GM12874 (cell line): ENCODE data around the gene RHOJ.

Source experiments
- TF ChIP-seq, protein P1 (sequence below): IDR thresholded peaks from 2 replicates; pipeline ENCODE4 v1.5.1; 2011; ENCODE audit warnings: low read depth, mild to moderate bottlenecking, control low read depth, low read length, moderate library complexity; ENCODE audit not compliant: insufficient read depth

Gene RHOJ

DNA sequence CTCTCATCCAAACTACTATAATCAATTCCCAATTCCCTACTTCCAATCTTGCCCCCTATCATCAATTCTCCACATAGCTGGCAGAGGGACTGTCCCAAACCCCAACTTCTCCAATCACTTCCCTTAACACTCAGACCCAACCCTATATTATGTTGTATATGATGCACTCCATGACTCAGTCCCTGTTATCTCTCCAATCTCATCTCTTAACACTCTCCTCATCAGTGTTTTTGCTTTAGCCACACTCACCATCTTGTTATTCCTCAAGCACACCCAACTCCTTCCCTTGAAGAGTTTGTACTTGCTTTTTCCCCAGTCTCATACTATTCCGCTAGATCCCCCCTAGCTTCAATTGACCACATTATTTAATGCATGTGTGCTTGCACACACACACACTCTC is 4.9 kb downstream of the RHOJ start:
- TF ChIP-seq, protein P1, sequence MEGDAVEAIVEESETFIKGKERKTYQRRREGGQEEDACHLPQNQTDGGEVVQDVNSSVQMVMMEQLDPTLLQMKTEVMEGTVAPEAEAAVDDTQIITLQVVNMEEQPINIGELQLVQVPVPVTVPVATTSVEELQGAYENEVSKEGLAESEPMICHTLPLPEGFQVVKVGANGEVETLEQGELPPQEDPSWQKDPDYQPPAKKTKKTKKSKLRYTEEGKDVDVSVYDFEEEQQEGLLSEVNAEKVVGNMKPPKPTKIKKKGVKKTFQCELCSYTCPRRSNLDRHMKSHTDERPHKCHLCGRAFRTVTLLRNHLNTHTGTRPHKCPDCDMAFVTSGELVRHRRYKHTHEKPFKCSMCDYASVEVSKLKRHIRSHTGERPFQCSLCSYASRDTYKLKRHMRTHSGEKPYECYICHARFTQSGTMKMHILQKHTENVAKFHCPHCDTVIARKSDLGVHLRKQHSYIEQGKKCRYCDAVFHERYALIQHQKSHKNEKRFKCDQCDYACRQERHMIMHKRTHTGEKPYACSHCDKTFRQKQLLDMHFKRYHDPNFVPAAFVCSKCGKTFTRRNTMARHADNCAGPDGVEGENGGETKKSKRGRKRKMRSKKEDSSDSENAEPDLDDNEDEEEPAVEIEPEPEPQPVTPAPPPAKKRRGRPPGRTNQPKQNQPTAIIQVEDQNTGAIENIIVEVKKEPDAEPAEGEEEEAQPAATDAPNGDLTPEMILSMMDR = no peak

GRCh38 chr14:63210812-63211211 is 6.6 kb downstream of the RHOJ start:
- TF ChIP-seq, protein P1 = no peak

GRCh38 chr14:63212209-63212608 is 8.0 kb downstream of the RHOJ start:
- TF ChIP-seq, protein P1 = no peak

- TF ChIP-seq, protein P1 = no peak
These were observed 8.7 kb downstream of the RHOJ start for GRCh38 chr14:63212776-63213500.

- TF ChIP-seq, protein P1 = no peak
These were observed 10.4 kb downstream of the RHOJ start for GRCh38 chr14:63214417-63215196.

DNA sequence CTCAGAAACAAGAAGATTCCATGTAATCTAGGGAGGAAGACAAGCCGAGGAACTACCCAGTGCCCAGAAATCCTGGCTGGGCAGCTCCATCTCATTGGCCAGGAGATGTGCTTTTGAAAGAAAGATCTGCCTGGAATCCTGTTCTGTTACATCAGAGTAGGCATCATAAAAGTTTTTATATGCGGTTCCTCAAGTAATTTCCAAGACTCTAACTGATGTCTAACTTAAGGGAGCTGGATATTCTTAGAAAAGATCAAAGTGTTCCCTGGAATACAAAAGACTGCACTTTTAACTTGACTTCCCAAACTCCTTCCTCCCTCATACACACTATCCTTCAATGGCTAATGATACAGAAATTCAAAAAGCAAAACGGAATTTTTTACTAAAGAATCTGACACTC is 16.3 kb downstream of the RHOJ start:
- TF ChIP-seq, protein P1 = no peak

DNA sequence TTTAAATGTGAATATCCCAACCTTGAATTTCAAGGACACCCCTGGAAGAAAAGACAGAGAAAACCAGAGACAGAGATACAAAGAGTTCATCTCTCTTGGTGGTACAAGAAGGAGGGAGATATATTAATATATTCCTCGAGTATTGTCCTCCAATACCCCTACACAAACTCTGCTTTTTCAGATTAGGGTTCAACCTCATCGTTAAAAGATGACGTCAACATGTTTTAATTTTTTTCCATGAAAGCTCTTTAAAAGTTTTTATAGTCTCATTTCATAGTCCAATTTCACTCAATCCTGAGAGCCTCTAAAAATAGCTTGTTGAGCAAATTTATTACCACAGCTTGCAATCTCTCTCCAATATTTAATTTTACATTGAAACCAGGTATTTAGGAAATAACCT is 19.4 kb downstream of the RHOJ start:
- TF ChIP-seq, protein P1 = no peak
